Progenitor cell of endocrine pancreas (in vitro differentiated cells): Measurements from ENCODE around the gene GCN1. TPM values are rescaled to one million over a fixed set of nuclear protein-coding genes. Genes with fewer than 3 reads are reported as not detected.
A peak's percentile ranks its signal among the peaks of the same experiment; 100 is the strongest.

Experiments
- DNase-seq: peaks from one replicate; pipeline ENCODE4 v3.0.0; 2021; ENCODE audit warnings: low spot score; ENCODE audit not compliant: unreplicated experiment
- H3K27ac Mint-ChIP-seq: 2 replicates; pipeline ENCODE4 v1.8.0; 2021; ENCODE audit warnings: mild to moderate bottlenecking, moderate library complexity, mixed read lengths
- H3K27me3 Mint-ChIP-seq: 2 replicates; pipeline ENCODE4 v1.8.0; 2021; ENCODE audit warnings: mixed read lengths
- H3K36me3 Mint-ChIP-seq: 2 replicates; pipeline ENCODE4 v1.8.0; 2022; ENCODE audit warnings: mixed read lengths; ENCODE audit not compliant: insufficient read depth
- H3K4me1 Mint-ChIP-seq: 2 replicates; pipeline ENCODE4 v1.8.0; 2021; ENCODE audit warnings: low read depth, mixed read lengths
- H3K4me3 Mint-ChIP-seq: 2 replicates; pipeline ENCODE4 v1.8.0; 2021; ENCODE audit warnings: low read depth, mild to moderate bottlenecking, moderate library complexity, mixed read lengths
- H3K9me3 Mint-ChIP-seq: 2 replicates; pipeline ENCODE4 v1.8.0; 2021; ENCODE audit warnings: low read depth, mixed read lengths
- total RNA-seq: library from RNA; stranded (reverse); gene quantifications from 2 replicates; pipeline ENCODE4 v1.2.1, GENCODE V29; 2021
- TF ChIP-seq, protein P1 (sequence below): fragments of 200-600 bp; sonication (generic); IDR thresholded peaks from one replicate; pipeline ENCODE4 v1.5.0; 2021; ENCODE audit warnings: antibody characterized with exemption, mild to moderate bottlenecking; ENCODE audit not compliant: unreplicated experiment

The GCN1 gene
- total RNA-seq, 1 donor from 2014 or later, result 117 TPM

- DNase-seq, result no peak
- Mint-ChIP-seq H3K9me3 (no peaks in the 10 kb centered on the region), H3K4me3 (no peak overlapping the region), H3K27ac (no peak overlapping the region), H3K4me1 (peaks cover 6% of the 10 kb centered on the region), H3K27me3 (no peaks in the 10 kb centered on the region), H3K36me3 (no peaks in the 10 kb centered on the region)
- TF ChIP-seq, protein P1, sequence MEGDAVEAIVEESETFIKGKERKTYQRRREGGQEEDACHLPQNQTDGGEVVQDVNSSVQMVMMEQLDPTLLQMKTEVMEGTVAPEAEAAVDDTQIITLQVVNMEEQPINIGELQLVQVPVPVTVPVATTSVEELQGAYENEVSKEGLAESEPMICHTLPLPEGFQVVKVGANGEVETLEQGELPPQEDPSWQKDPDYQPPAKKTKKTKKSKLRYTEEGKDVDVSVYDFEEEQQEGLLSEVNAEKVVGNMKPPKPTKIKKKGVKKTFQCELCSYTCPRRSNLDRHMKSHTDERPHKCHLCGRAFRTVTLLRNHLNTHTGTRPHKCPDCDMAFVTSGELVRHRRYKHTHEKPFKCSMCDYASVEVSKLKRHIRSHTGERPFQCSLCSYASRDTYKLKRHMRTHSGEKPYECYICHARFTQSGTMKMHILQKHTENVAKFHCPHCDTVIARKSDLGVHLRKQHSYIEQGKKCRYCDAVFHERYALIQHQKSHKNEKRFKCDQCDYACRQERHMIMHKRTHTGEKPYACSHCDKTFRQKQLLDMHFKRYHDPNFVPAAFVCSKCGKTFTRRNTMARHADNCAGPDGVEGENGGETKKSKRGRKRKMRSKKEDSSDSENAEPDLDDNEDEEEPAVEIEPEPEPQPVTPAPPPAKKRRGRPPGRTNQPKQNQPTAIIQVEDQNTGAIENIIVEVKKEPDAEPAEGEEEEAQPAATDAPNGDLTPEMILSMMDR, result no peak
Observed at GRCh38 chr12:120090206-120090605, 104.3 kb downstream of the GCN1 start.

DNA sequence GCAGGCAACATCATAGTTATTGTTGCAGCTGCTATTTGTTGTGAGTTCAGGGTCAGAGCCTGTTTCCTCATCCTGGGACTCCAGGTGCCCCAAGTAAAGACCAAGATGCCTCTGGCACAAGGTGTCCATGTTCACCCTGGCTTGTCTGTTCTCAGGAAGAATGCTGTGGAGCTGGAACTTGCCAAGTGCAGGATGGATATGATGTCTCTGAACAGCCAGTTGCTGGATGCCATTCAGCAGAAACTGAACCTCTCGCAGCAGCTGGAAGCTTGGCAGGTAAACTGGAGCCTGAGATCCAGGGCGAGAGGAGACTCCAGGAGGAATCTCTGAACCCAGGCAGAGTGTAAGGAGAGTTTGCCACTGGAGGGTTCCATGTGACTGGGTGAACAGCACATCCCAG is 104.7 kb downstream of the GCN1 start:
- Mint-ChIP-seq H3K36me3 (no peaks in the 10 kb centered on the region), H3K9me3 (no peaks in the 10 kb centered on the region), H3K4me3 (no peak overlapping the region), H3K4me1 (peaks cover 6% of the 10 kb centered on the region), H3K27ac (no peak overlapping the region), H3K27me3 (no peaks in the 10 kb centered on the region)
- TF ChIP-seq, protein P1, result no peak
- no peak for DNase-seq

- no peak for DNase-seq
- Mint-ChIP-seq H3K9me3 (no peaks in the 10 kb centered on the region), H3K36me3 (no peaks in the 10 kb centered on the region), H3K27ac (no peak overlapping the region), H3K4me3 (no peak overlapping the region), H3K27me3 (no peaks in the 10 kb centered on the region), H3K4me1 (peaks cover 6% of the 10 kb centered on the region)
- TF ChIP-seq, protein P1, result no peak
Observed at GRCh38 chr12:120089105-120089504, 105.4 kb downstream of the GCN1 start.

- H3K4me3 Mint-ChIP-seq, result peak overlapping the region; percentile 60
- H3K9me3 Mint-ChIP-seq, result no peaks in the 10 kb centered on the region
- H3K27ac Mint-ChIP-seq, result peak overlapping the region; percentile 94
- TF ChIP-seq, protein P1, result peak; percentile 93
- peak; percentile 100 for DNase-seq
- H3K4me1 Mint-ChIP-seq, result peaks cover 6% of the 10 kb centered on the region
- no peaks in the 10 kb centered on the region for H3K27me3 Mint-ChIP-seq
- H3K36me3 Mint-ChIP-seq, result no peaks in the 10 kb centered on the region
Observed at GRCh38 chr12:120086801-120087621, 107.5 kb downstream of the GCN1 start.

DNA sequence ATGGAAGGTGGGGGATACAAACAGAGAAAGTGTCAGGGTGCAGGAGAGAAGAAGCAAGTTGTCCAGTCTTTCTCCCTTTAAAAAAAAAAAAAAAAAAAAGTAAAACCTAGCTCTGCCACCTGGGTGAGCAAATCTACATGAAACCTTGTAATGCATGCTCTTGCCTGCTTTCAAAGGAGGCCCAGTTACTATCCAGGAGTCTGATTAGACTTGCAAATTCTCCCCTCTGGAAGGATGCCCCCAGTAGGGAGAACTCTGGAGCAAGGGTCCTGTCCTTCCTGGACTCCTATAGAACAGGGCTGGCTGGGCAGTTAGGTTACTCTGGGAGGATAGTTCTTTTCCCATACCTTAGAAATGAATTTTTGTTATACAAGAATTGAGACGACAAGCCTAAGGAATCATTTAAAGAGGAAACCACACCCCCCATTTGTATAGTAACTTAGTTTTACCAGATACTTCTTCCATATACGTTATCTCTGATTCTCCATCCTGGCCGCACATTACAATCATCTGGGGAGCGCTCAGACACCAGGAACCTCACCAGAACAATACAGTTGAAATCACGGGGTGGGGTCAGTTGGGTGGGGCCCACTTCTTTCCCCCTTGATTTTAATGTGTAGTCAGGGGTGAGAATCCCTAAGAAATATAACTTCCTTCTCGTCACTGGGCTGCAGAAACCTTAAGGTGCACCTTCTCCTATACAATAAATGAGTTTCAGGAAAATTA is 108.4 kb downstream of the GCN1 start:
- Mint-ChIP-seq H3K27me3 (no peaks in the 10 kb centered on the region), H3K27ac (peak overlapping the region; percentile 94)
- TF ChIP-seq, protein P1, result no peak

More for the DNA sequence above, 108.4 kb downstream of the GCN1 start:
- peaks cover 6% of the 10 kb centered on the region for H3K4me1 Mint-ChIP-seq
- H3K9me3 Mint-ChIP-seq, result no peaks in the 10 kb centered on the region
- H3K4me3 Mint-ChIP-seq, result peak overlapping the region; percentile 60
- DNase-seq, result no peak
- H3K36me3 Mint-ChIP-seq, result no peaks in the 10 kb centered on the region
